Keratinocyte (primary cell): ENCODE results near the gene EPHB1. TPM values are rescaled to one million over a fixed set of nuclear protein-coding genes. Genes with fewer than 3 reads are reported as not detected.
"Not testable (repeated sequence)": the region's sequence is repeated elsewhere in the genome, so short reads cannot be mapped to it uniquely, and the experiment has no call there.

Experiments used
- DNase-seq: peaks from one replicate; pipeline ENCODE4 v3.0.0-alpha.2; 2011; ENCODE audit warnings: low read depth, missing footprints, low spot score
- FAIRE-seq: peaks from 2 replicates; lab custom pipeline; 2011; peaks lifted over from hg19 to GRCh38; lab: Jason Lieb, UNC
- H2AFZ ChIP-seq: 2 replicates; pipeline ENCODE4 v1.6.0; 2012; ENCODE audit warnings: low read length, control low read depth, inconsistent platforms; ENCODE audit not compliant: control insufficient read depth
- H3K27ac ChIP-seq: 2 replicates; pipeline ENCODE4 v1.5.1; 2011; ENCODE audit warnings: low read length; ENCODE audit not compliant: control insufficient read depth, insufficient read depth
- H3K27me3 ChIP-seq: 3 replicates; pipeline ENCODE4 v1.6.0; 2011; ENCODE audit warnings: low read length; ENCODE audit not compliant: control insufficient read depth, insufficient read depth; ENCODE audit errors: extremely low read depth
- H3K36me3 ChIP-seq, 2 experiments: 2 replicates in 1 of 2; 3 replicates in 1 of 2; pipeline ENCODE4 v1.5.1; 2011; ENCODE audit warnings: low read length in 2 of 2, mild to moderate bottlenecking in 1 of 2; ENCODE audit not compliant: control insufficient read depth in 2 of 2, insufficient read depth in 2 of 2; ENCODE audit errors: extremely low read depth in 1 of 2
- H3K4me1 ChIP-seq: 3 replicates; pipeline ENCODE4 v1.5.1; 2011; ENCODE audit warnings: low read length; ENCODE audit not compliant: control insufficient read depth, insufficient read depth; ENCODE audit errors: extremely low read depth
- H3K4me2 ChIP-seq: 3 replicates; pipeline ENCODE4 v1.6.0; 2011; ENCODE audit warnings: low read depth, low read length; ENCODE audit not compliant: control insufficient read depth, insufficient read depth; ENCODE audit errors: extremely low read depth
- H3K4me3 ChIP-seq, 3 experiments: fragments of 200-600 bp in 1 of 3; sonication (generic) in 1 of 3; 2 replicates in 2 of 3; 3 replicates in 1 of 3; pipeline ENCODE4 v1.5.1; 2011 to 2016; ENCODE audit warnings: low read length in 3 of 3, mild to moderate bottlenecking in 3 of 3, control low read depth in 2 of 3, inconsistent platforms in 1 of 3, low read depth in 1 of 3, mixed read lengths in 1 of 3, mixed run types in 1 of 3, moderate library complexity in 1 of 3; ENCODE audit not compliant: control insufficient read depth in 2 of 3, insufficient read depth in 2 of 3; ENCODE audit errors: extremely low read depth in 1 of 3
- H3K79me2 ChIP-seq: 2 replicates; pipeline ENCODE4 v1.6.0; 2012; ENCODE audit warnings: low read length; ENCODE audit not compliant: control insufficient read depth, insufficient read depth
- H3K9ac ChIP-seq: 3 replicates; pipeline ENCODE4 v1.6.0; 2011; ENCODE audit warnings: low read length; ENCODE audit not compliant: control insufficient read depth, insufficient read depth; ENCODE audit errors: extremely low read depth
- H3K9me1 ChIP-seq: 3 replicates; pipeline ENCODE4 v1.6.0; 2011; ENCODE audit warnings: low read length; ENCODE audit not compliant: control insufficient read depth, insufficient read depth; ENCODE audit errors: extremely low read depth
- H3K9me3 ChIP-seq: 2 replicates; pipeline ENCODE4 v1.5.1; 2012; ENCODE audit warnings: low read depth, low read length; ENCODE audit not compliant: control insufficient read depth
- H4K20me1 ChIP-seq: 3 replicates; pipeline ENCODE4 v1.6.0; 2011; ENCODE audit warnings: low read length; ENCODE audit not compliant: control insufficient read depth, insufficient read depth; ENCODE audit errors: extremely low read depth
- CTCF ChIP-seq, 3 experiments: IDR thresholded peaks in 1 of 3; conservative IDR thresholded peaks in 1 of 3; optimal IDR thresholded peaks in 1 of 3; 2 replicates in 2 of 3; 3 replicates in 1 of 3; pipeline versions ENCODE3 to v1.5.1; 2011; ENCODE audit warnings: low read length in 3 of 3, mild to moderate bottlenecking in 3 of 3, moderate library complexity in 2 of 3, control low read depth in 1 of 3, inconsistent platforms in 1 of 3; ENCODE audit not compliant: insufficient read depth in 2 of 3; ENCODE audit errors: extremely low read depth in 1 of 3
- EZH2 ChIP-seq: IDR thresholded peaks from one replicate; pipeline ENCODE4 v1.6.1; 2012; ENCODE audit warnings: inconsistent platforms, mild to moderate bottlenecking, low read length, moderate library complexity
- dilution Hi-C: fragments of 300-500 bp; cut with MboI; formaldehyde crosslinking; loops from one replicate; pipeline ENCODE4 v1.7.0; 2020; ENCODE audit warnings: low sequenced_read_pairs; ENCODE audit not compliant: extremely low pct_ligation_motif_present
- polyA plus RNA-seq, 5 experiments: library from polyadenylated mRNA; depleted of rRNA in 3 of 5; stranded (reverse) in 3 of 5; stranded (forward) in 1 of 5; unstranded in 1 of 5; fragments of >200 nt; gene quantifications; 1 replicate in 1 of 5; 2 replicates in 3 of 5; 3 replicates in 1 of 5; pipeline versions ENCODE4 v1.2.1 to v1.2.3, GENCODE V29; 2011 to 2012; ENCODE audit warnings: missing spikeins in 2 of 5, low read depth in 1 of 5, low replicate concordance in 1 of 5

EPHB1 gene
- polyA plus RNA-seq, 1 donor (not counting 4 experiments of a cell fraction or from before 2014, with no cell fraction given): 0.01 TPM

- Histone ChIP-seq H3K27ac (no peak overlapping the region), H3K9me3 (no peaks in the 10 kb centered on the region), H3K27me3 (no peaks in the 10 kb centered on the region), H4K20me1 (no peaks in the 10 kb centered on the region), H3K4me1 (no peaks in the 10 kb centered on the region), H3K9me1 (no peaks in the 10 kb centered on the region), H2AFZ (no peak overlapping the region), H3K4me3 (no peak overlapping the region), H3K9ac (no peak overlapping the region), H3K4me2 (no peak overlapping the region), H3K79me2 (no peaks in the 10 kb centered on the region), H3K36me3 (no peaks in the 10 kb centered on the region)
- TF ChIP-seq CTCF (optimal IDR thresholded peaks at IDR 0.05 in 1 of 3, IDR thresholded peaks at IDR 0.05 in 1 of 3, conservative IDR thresholded peaks at IDR 0.05 in 1 of 3; ENCODE audit: extremely low read depth in 1 of 3, insufficient read depth in 2 of 3, low read length in 3 of 3) (no peak), EZH2 (no peak)
- DNase-seq (no peak), FAIRE-seq (no peak)
- dilution Hi-C loops: no loop called here
Observed at GRCh38 chr3:134970895-134971294, 175.8 kb downstream of the EPHB1 start.

GRCh38 chr3:134971306-134971705 is 176.2 kb downstream of the EPHB1 start:
- FAIRE-seq: no peak

GRCh38 chr3:134971907-134972306 is 176.8 kb downstream of the EPHB1 start:
- DNase-seq, dilution Hi-C loops, H3K4me2 ChIP-seq, H3K27me3 ChIP-seq, H3K4me1 ChIP-seq, H3K9me1 ChIP-seq, H3K9me3 ChIP-seq, H3K4me3 ChIP-seq, H2AFZ ChIP-seq, FAIRE-seq, H3K36me3 ChIP-seq, H4K20me1 ChIP-seq, H3K79me2 ChIP-seq, H3K27ac ChIP-seq, H3K9ac ChIP-seq: not testable (repeated sequence)

More at GRCh38 chr3:134971306-134971705, 176.2 kb downstream of the EPHB1 start:
- no peaks in the 10 kb centered on the region for H3K27me3 ChIP-seq
- no peak overlapping the region for H3K4me3 ChIP-seq
- no peaks in the 10 kb centered on the region for H3K4me1 ChIP-seq
- DNase-seq: no peak
- no peak overlapping the region for H3K4me2 ChIP-seq
- dilution Hi-C loops: no loop called here
- no peaks in the 10 kb centered on the region for H4K20me1 ChIP-seq
- no peaks in the 10 kb centered on the region for H3K9me1 ChIP-seq
- H2AFZ ChIP-seq: no peak overlapping the region
- H3K9ac ChIP-seq: no peak overlapping the region
- TF ChIP-seq CTCF (optimal IDR thresholded peaks at IDR 0.05 in 1 of 3, IDR thresholded peaks at IDR 0.05 in 1 of 3, conservative IDR thresholded peaks at IDR 0.05 in 1 of 3; ENCODE audit: extremely low read depth in 1 of 3, insufficient read depth in 2 of 3, low read length in 3 of 3) (no peak), EZH2 (no peak)
- no peaks in the 10 kb centered on the region for H3K36me3 ChIP-seq
- H3K27ac ChIP-seq: no peak overlapping the region
- no peaks in the 10 kb centered on the region for H3K9me3 ChIP-seq
- no peaks in the 10 kb centered on the region for H3K79me2 ChIP-seq
